NCI-H446 treated with DMSO at 0.1 percent for 48 hours (cell line): ENCODE measurements around the gene PAEP.

Source experiments
- DNase-seq: peaks from one replicate; lab custom pipeline; 2025; lab: John Stamatoyannopoulos, UW

PAEP gene

GRCh38 chr9:135615666-135616618 is 54.4 kb downstream of the PAEP start:
- no peak for DNase-seq
